HG02840 (cell line): ENCODE data around the gene PROX1.

Experiments
- ATAC-seq: cut with Tn5 transposase; IDR thresholded peaks from one replicate; pipeline ENCODE4 v1.9.1; 2021; ENCODE audit warnings: mild to moderate bottlenecking, moderate library complexity, moderate number of reproducible peaks; ENCODE audit not compliant: unreplicated experiment, low FRiP score

PROX1 gene, protein sequence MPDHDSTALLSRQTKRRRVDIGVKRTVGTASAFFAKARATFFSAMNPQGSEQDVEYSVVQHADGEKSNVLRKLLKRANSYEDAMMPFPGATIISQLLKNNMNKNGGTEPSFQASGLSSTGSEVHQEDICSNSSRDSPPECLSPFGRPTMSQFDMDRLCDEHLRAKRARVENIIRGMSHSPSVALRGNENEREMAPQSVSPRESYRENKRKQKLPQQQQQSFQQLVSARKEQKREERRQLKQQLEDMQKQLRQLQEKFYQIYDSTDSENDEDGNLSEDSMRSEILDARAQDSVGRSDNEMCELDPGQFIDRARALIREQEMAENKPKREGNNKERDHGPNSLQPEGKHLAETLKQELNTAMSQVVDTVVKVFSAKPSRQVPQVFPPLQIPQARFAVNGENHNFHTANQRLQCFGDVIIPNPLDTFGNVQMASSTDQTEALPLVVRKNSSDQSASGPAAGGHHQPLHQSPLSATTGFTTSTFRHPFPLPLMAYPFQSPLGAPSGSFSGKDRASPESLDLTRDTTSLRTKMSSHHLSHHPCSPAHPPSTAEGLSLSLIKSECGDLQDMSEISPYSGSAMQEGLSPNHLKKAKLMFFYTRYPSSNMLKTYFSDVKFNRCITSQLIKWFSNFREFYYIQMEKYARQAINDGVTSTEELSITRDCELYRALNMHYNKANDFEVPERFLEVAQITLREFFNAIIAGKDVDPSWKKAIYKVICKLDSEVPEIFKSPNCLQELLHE

DNA sequence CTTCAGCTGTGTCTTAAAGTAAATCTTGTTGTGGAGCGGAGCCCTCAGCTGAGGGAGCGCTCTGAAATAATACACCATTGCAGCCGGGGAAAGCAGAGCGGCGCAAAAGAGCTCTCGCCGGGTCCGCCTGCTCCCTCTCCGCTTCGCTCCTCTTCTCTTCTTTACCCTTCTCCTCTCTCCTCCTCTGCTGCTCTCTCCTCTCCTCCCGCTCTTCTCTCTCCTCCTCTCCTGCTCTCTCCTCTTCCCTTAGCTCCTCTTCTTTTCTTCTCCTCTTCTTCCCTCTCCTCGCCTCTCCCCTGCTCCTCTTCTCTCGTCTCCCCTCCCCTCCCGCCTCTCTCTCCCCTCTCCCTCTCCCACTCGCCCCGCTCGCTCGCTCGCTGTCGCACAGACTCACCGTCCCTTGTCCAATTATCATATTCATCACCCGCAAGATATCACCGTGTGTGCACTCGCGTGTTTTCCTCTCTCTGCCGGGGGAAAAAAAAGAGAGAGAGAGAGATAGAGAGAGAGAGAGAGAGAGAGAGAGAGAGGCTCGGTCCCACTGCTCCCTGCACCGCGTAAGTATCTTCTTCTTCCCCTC is at the start of gene PROX1:
PROX1 (plus strand) TSS at position 47 of the 580 bp plus-strand sequence. CDS start 8,563 bp downstream, outside the sequence.
- no peak for ATAC-seq

- ATAC-seq: no peak
Observed at GRCh38 chr1:213938776-213939175, 49.0 kb upstream of the PROX1 start.

GRCh38 chr1:213939888-213940287 is 47.9 kb upstream of the PROX1 start:
- ATAC-seq: no peak

DNA sequence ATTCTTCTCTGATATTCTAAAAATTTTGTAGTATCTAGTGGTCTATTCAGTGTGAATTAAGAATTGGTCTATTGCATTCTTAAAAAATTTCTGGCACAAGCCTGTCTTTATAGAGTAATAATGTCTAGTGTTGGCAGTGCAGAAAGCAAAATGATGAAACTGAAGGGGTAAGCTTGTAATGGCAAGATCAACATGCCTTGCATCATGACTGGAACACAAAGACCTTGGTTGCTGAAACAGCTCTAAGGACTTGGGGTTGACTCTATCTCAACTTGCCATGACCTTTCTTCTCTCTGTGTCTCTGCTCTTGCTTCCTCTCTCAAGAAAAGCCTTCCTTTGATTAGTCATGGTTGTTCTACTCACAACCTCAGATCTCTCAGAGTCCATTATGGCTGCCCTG is 46.8 kb upstream of the PROX1 start:
- no peak for ATAC-seq

GRCh38 chr1:213942061-213942460 is 45.7 kb upstream of the PROX1 start:
- ATAC-seq: no peak

GRCh38 chr1:213947200-213947801 is 40.5 kb upstream of the PROX1 start:
- ATAC-seq: no peak

GRCh38 chr1:213951876-213952275 is 35.9 kb upstream of the PROX1 start:
- ATAC-seq: no peak

GRCh38 chr1:213953806-213954205 is 34.0 kb upstream of the PROX1 start:
- ATAC-seq: no peak

- ATAC-seq: no peak
Observed at GRCh38 chr1:213956295-213956770, 31.4 kb upstream of the PROX1 start.

GRCh38 chr1:213958346-213958745 is 29.4 kb upstream of the PROX1 start:
- ATAC-seq: no peak

DNA sequence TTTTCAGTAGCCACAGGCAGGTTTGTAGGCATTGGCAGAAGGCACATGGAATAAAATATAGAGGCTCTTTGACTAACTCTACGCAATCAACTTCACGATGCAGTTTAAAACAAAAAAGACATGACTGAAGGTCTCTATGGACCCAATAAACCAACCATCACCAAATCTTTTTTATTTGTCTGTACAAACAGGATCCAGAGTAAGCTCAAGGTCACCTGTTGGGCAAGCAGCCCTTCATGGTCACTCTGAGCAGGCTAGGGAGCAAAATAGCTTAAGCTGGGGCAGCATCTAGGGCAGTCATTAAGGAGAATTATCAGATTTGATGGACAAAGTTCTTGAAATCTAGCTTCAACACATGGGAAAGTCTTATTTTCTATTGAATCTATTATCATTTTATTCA is 26.8 kb upstream of the PROX1 start:
- no peak for ATAC-seq

- no peak for ATAC-seq
Observed at GRCh38 chr1:213962508-213962907, 25.3 kb upstream of the PROX1 start.

- ATAC-seq: no peak
Observed at GRCh38 chr1:213966122-213966521, 21.7 kb upstream of the PROX1 start.

GRCh38 chr1:213968146-213968825 is 19.5 kb upstream of the PROX1 start:
- ATAC-seq: no peak

GRCh38 chr1:213969958-213970555 is 17.7 kb upstream of the PROX1 start:
- no peak for ATAC-seq

DNA sequence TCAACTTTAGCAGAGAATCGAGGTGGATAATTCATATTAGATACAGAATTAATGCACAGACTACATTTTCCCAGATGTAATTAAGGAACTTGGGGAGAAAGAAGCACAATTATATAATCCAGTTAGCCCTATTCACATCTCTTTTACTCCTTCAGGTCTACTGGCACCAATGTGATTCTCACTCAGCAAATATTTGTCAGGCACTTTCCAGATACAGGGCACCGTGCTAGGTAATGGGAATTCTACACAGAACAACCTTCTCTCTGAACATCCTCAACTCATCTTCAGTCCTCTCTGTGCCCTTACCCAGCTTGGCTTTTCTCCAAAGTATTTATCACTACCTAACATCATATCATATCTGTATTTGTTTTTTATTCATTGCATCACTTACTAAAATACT is 15.6 kb upstream of the PROX1 start:
- ATAC-seq: no peak

- no peak for ATAC-seq
Observed at GRCh38 chr1:213973129-213973528, 14.6 kb upstream of the PROX1 start.

DNA sequence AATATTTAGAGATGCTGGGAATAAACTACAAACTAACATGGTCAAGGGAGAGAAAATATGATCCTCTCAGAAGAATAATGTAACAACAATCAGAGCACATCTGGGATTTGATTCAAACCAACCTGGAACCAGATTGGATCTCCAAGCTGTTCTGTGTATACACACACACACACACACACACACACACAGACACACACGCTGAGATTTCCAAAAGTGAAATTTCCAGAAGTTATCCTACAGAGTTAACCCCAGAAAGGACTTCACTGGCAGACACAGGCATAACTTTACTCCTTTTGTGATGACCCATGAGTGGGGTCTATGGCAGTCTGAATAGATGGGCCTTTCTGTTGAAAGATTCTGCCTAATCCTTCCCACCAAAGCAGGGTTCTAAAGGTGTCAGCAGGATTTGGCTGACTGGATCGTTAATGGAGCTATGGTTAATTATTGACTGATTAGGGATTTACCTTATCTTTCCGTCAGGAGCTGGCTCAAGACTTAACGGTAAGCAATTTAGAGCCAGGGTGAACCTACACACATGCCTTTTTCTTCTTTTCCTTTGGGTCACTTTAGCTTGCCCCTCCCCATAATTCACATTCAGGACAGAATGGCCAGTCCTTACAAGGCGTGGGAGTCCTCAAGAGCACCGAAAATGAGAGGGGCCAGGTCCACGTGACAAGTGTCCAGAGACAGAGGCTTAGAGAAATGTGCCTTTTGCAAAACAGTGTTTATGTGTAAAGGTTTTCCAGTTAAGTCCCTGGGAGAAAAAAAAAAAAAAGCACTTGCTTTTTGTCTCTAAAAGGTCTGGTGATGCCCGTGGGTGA is 10.9 kb upstream of the PROX1 start:
- ATAC-seq: no peak

- no peak for ATAC-seq
Observed at GRCh38 chr1:213977486-213977842, 10.3 kb upstream of the PROX1 start.
